GM12878 (cell line): ENCODE results near the gene FAM50A. TPM values are rescaled to one million over a fixed set of nuclear protein-coding genes. Genes with fewer than 3 reads are reported as not detected.

Experiments
- ATF7 ChIP-seq: fragments of 450-650 bp; IDR thresholded peaks from 2 replicates; pipeline ENCODE4 v1.6.1; 2016; ENCODE audit warnings: low read depth, mild to moderate bottlenecking
- BACH1 ChIP-seq: fragments of 450-650 bp; IDR thresholded peaks from 2 replicates; pipeline ENCODE4 v1.6.1; 2017; ENCODE audit warnings: mild to moderate bottlenecking, borderline replicate concordance
- CHD1 ChIP-seq: IDR thresholded peaks from 2 replicates; pipeline ENCODE4 v1.6.1; 2012; ENCODE audit warnings: low read depth, low read length, improper control_type of control experiment
- CHD2 ChIP-seq: IDR thresholded peaks from 2 replicates; pipeline ENCODE4 v1.6.1; 2011; ENCODE audit warnings: low read depth, low read length, improper control_type of control experiment, borderline replicate concordance
- DPF2 ChIP-seq: fragments of 450-650 bp; IDR thresholded peaks from 2 replicates; pipeline ENCODE4 v1.6.1; 2017; ENCODE audit warnings: mild to moderate bottlenecking
- HDGF ChIP-seq: fragments of 450-650 bp; IDR thresholded peaks from 2 replicates; pipeline ENCODE4 v1.6.1; 2016; ENCODE audit warnings: antibody characterized with exemption
- IKZF1 ChIP-seq: fragments of 450-650 bp; conservative IDR thresholded peaks from 2 replicates; pipeline ENCODE4 v1.6.1; 2017; ENCODE audit warnings: antibody characterized with exemption, mild to moderate bottlenecking
- IKZF2 ChIP-seq, 2 experiments: fragments of 450-650 bp; IDR thresholded peaks; 2 replicates each; pipeline ENCODE4 v1.6.1; 2017; ENCODE audit warnings: mild to moderate bottlenecking in 2 of 2, moderate library complexity in 2 of 2
- LARP7 ChIP-seq: fragments of 450-650 bp; IDR thresholded peaks from 2 replicates; pipeline ENCODE4 v1.6.1; 2017; ENCODE audit warnings: mild to moderate bottlenecking
- MEF2B ChIP-seq: fragments of 450-650 bp; IDR thresholded peaks from 2 replicates; pipeline ENCODE4 v1.6.1; 2018; ENCODE audit warnings: mild to moderate bottlenecking, moderate library complexity; ENCODE audit not compliant: partially characterized antibody, poor library complexity, severe bottlenecking
- MYB ChIP-seq: fragments of 150-350 bp; IDR thresholded peaks from 2 replicates; pipeline ENCODE4 v1.6.1; 2014; ENCODE audit warnings: mild to moderate bottlenecking, low read depth, low read length, borderline replicate concordance
- NFIC ChIP-seq: IDR thresholded peaks from 2 replicates; pipeline ENCODE4 v1.6.1; 2012; ENCODE audit warnings: low read depth, mild to moderate bottlenecking, inconsistent platforms, low read length, moderate library complexity
- PBX3 ChIP-seq: IDR thresholded peaks from 2 replicates; pipeline ENCODE4 v1.6.1; 2011; ENCODE audit warnings: mild to moderate bottlenecking, low read depth, low read length, moderate library complexity; ENCODE audit not compliant: insufficient replicate concordance
- PKNOX1 ChIP-seq: fragments of 450-650 bp; IDR thresholded peaks from 2 replicates; pipeline ENCODE4 v1.6.1; 2016; ENCODE audit warnings: mild to moderate bottlenecking
- POLR2A ChIP-seq: IDR thresholded peaks from 2 replicates; pipeline ENCODE4 v1.6.1; 2011; ENCODE audit warnings: low read depth, mild to moderate bottlenecking, low read length
- RB1 ChIP-seq: fragments of 450-650 bp; formaldehyde crosslinking; IDR thresholded peaks from 2 replicates; pipeline ENCODE4 v1.6.1; 2017; ENCODE audit warnings: mild to moderate bottlenecking, borderline replicate concordance
- SIN3A ChIP-seq: IDR thresholded peaks from 2 replicates; pipeline ENCODE4 v1.6.1; 2012; ENCODE audit warnings: low read depth, low read length, improper control_type of control experiment
- SRF ChIP-seq, 2 experiments: IDR thresholded peaks; 2 replicates each; pipeline ENCODE4 v1.6.1; 2011; ENCODE audit warnings: low read depth in 2 of 2, low read length in 2 of 2, mild to moderate bottlenecking in 1 of 2, moderate library complexity in 1 of 2
- TBL1XR1 ChIP-seq: IDR thresholded peaks from 2 replicates; pipeline ENCODE4 v1.6.1; 2012; ENCODE audit warnings: low read depth, low read length, improper control_type of control experiment
- TCF12 ChIP-seq: IDR thresholded peaks from 2 replicates; pipeline ENCODE4 v1.6.1; 2011; ENCODE audit warnings: low read depth, mild to moderate bottlenecking, low read length
- ZNF274 ChIP-seq: IDR thresholded peaks from one replicate; pipeline ENCODE4 v1.8.0; 2011; ENCODE audit not compliant: insufficient read length, insufficient read depth
- polyA plus RNA-seq, 11 experiments: library from polyadenylated mRNA; depleted of rRNA in 4 of 11; unstranded in 6 of 11; stranded (reverse) in 5 of 11; fragments of >200 nt; fragmentation: Nextera tagmentation in 4 of 11; fragmentation: Illumina TruSeq in 1 of 11; extraction: Ambion mirVana in 4 of 11; extraction: Trizol in 1 of 11; gene quantifications; 1 replicate in 1 of 11; 2 replicates in 10 of 11; pipeline versions ENCODE4 v1.2.1 to v1.2.3, GENCODE V29; 2011 to 2016; ENCODE audit warnings: inconsistent platforms in 2 of 11, missing spikeins in 2 of 11, low read depth in 1 of 11
- total RNA-seq, 4 experiments: library from RNA; depleted of rRNA in 3 of 4; stranded (reverse); fragments of >200 nt in 3 of 4; fragmentation: Illumina TruSeq in 1 of 4; extraction: Trizol in 1 of 4; gene quantifications; 2 replicates each; pipeline versions ENCODE4 v1.2.1 to v1.2.3, GENCODE V29; 2013 to 2021
- TF ChIP-seq, protein P1 (sequence below): IDR thresholded peaks from 2 replicates; pipeline ENCODE4 v1.6.1; 2011; ENCODE audit warnings: borderline replicate concordance, low read depth, mild to moderate bottlenecking, moderate library complexity, mixed read lengths, low read length; ENCODE audit not compliant: insufficient read depth; ENCODE audit errors: extremely low read length
- TF ChIP-seq, protein P2 (sequence below): IDR thresholded peaks from 2 replicates; pipeline ENCODE4 v1.6.1; 2012; ENCODE audit warnings: low read depth, low read length, improper control_type of control experiment
- TF ChIP-seq, protein P3 (sequence below): fragments of 450-650 bp; IDR thresholded peaks from 2 replicates; pipeline ENCODE4 v1.6.1; 2017; ENCODE audit warnings: mild to moderate bottlenecking, moderate library complexity

The FAM50A gene
- total and polyA plus RNA-seq, 10 of the 15 experiments (the other 5 are each of a cell fraction or from before 2014, with no cell fraction given), result 4.2 to 46.7 (median 34.6) TPM

DNA sequence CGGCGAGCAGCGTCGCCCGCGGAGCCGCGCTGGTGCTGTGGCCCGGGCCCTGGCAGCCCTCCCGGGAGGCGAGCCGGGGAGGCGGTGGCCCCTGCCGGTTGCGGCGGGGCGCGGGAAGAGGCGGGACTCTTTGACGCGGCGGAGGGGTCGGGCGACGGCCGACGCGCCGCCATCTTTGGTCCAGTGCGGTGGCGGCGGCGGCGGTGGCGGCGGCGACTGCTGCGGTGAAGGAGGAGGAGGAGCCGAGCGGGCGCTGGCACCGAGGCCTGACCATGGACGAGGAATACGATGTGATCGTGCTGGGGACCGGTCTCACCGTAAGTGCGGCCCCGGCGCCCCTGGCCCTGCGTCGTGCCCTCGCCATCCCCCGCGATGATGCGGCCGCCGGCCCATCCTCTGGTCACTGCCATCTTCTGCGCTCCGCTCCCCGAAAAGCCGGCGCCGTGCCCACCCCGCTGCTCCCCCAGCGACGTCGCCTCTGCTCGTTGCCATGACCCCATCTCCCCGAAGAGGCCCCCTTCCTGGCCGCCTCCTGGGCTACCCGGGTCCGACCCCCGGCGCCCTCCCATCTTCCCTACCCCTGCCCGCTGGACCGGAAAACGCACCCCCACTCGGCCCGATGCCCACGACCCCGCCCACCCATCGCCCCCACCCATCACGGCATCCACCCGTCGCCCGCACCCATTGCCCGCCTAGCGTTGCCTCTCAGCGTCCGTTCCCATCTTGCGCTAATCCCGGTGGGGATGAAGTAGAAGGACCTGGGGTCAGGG lies 6.8 kb upstream of the FAM50A start, which contains the start of gene GDI1 (continued):
- TF ChIP-seq PBX3, result no peak
- no peak for TF ChIP-seq CHD1
- no peak for TF ChIP-seq ATF7
- no peak for TF ChIP-seq MYB
- TF ChIP-seq SRF (IDR thresholded peaks at IDR 0.05; ENCODE audit: low read depth in 2 of 2, low read length in 2 of 2), result no peak
- TF ChIP-seq, protein P1, sequence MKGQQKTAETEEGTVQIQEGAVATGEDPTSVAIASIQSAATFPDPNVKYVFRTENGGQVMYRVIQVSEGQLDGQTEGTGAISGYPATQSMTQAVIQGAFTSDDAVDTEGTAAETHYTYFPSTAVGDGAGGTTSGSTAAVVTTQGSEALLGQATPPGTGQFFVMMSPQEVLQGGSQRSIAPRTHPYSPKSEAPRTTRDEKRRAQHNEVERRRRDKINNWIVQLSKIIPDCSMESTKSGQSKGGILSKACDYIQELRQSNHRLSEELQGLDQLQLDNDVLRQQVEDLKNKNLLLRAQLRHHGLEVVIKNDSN, result no peak
- no peak for TF ChIP-seq PKNOX1
- TF ChIP-seq, protein P2, sequence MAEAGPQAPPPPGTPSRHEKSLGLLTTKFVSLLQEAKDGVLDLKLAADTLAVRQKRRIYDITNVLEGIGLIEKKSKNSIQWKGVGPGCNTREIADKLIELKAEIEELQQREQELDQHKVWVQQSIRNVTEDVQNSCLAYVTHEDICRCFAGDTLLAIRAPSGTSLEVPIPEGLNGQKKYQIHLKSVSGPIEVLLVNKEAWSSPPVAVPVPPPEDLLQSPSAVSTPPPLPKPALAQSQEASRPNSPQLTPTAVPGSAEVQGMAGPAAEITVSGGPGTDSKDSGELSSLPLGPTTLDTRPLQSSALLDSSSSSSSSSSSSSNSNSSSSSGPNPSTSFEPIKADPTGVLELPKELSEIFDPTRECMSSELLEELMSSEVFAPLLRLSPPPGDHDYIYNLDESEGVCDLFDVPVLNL, result no peak
- no peak for TF ChIP-seq HDGF
- peak; percentile 69 for TF ChIP-seq POLR2A
- TF ChIP-seq LARP7, result peak; percentile 63; the same call in 1 of the 2 replicates
- peak; percentile 42; the same call in 1 of the 2 replicates for TF ChIP-seq IKZF1
- TF ChIP-seq RB1, result peak; percentile 54; the same call in 1 of the 2 replicates
- TF ChIP-seq BACH1, result no peak
- TF ChIP-seq SIN3A, result no peak
- no peak for TF ChIP-seq ZNF274
- TF ChIP-seq, protein P3, sequence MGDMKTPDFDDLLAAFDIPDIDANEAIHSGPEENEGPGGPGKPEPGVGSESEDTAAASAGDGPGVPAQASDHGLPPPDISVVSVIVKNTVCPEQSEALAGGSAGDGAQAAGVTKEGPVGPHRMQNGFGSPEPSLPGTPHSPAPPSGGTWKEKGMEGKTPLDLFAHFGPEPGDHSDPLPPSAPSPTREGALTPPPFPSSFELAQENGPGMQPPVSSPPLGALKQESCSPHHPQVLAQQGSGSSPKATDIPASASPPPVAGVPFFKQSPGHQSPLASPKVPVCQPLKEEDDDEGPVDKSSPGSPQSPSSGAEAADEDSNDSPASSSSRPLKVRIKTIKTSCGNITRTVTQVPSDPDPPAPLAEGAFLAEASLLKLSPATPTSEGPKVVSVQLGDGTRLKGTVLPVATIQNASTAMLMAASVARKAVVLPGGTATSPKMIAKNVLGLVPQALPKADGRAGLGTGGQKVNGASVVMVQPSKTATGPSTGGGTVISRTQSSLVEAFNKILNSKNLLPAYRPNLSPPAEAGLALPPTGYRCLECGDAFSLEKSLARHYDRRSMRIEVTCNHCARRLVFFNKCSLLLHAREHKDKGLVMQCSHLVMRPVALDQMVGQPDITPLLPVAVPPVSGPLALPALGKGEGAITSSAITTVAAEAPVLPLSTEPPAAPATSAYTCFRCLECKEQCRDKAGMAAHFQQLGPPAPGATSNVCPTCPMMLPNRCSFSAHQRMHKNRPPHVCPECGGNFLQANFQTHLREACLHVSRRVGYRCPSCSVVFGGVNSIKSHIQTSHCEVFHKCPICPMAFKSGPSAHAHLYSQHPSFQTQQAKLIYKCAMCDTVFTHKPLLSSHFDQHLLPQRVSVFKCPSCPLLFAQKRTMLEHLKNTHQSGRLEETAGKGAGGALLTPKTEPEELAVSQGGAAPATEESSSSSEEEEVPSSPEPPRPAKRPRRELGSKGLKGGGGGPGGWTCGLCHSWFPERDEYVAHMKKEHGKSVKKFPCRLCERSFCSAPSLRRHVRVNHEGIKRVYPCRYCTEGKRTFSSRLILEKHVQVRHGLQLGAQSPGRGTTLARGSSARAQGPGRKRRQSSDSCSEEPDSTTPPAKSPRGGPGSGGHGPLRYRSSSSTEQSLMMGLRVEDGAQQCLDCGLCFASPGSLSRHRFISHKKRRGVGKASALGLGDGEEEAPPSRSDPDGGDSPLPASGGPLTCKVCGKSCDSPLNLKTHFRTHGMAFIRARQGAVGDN, result no peak
- TF ChIP-seq CHD2, result peak; percentile 73; the same call in 1 of the 2 replicates
- TF ChIP-seq DPF2, result peak; percentile 38; the same call in 1 of the 2 replicates
- no peak for TF ChIP-seq TBL1XR1
- no peak for TF ChIP-seq IKZF2 (IDR thresholded peaks at IDR 0.05)
- no peak for TF ChIP-seq TCF12
- TF ChIP-seq NFIC, result no peak
- no peak for TF ChIP-seq MEF2B
- TF ChIP-seq, all 136 proteins: peak for 17
